NCI-H748 (cell line): Measurements from ENCODE around the gene WWTR1.

Experiments
- DNase-seq: peaks from one replicate; lab custom pipeline; 2025; ENCODE audit not compliant: unreplicated experiment; lab: John Stamatoyannopoulos, UW

The WWTR1 gene

GRCh38 chr3:149536429-149536828, 121.4 kb downstream of the WWTR1 start:
- no peak for DNase-seq

GRCh38 chr3:149535333-149535685, 122.5 kb downstream of the WWTR1 start:
- peak; percentile 49 for DNase-seq

- DNase-seq, result peak; percentile 76
These were observed 123.0 kb downstream of the WWTR1 start for GRCh38 chr3:149534671-149535332.

GRCh38 chr3:149534082-149534481, 123.7 kb downstream of the WWTR1 start:
- DNase-seq, result no peak

- no peak for DNase-seq
These were observed 125.2 kb downstream of the WWTR1 start for GRCh38 chr3:149532489-149533180.

GRCh38 chr3:149529099-149529498, 128.7 kb downstream of the WWTR1 start:
- no peak for DNase-seq

GRCh38 chr3:149528340-149528650, 129.5 kb downstream of the WWTR1 start:
- peak; percentile 32 for DNase-seq

- DNase-seq, result peak; percentile 45
These were observed 130.1 kb downstream of the WWTR1 start for GRCh38 chr3:149527531-149528339.

- no peak for DNase-seq
These were observed 134.1 kb downstream of the WWTR1 start for GRCh38 chr3:149523512-149524299.

GRCh38 chr3:149519912-149520311, 137.9 kb downstream of the WWTR1 start:
- no peak for DNase-seq

GRCh38 chr3:149516920-149517319, 140.9 kb downstream of the WWTR1 start:
- no peak for DNase-seq

GRCh38 chr3:149515249-149515648, 142.6 kb downstream of the WWTR1 start:
- no peak for DNase-seq

- DNase-seq, result no peak
These were observed 143.4 kb downstream of the WWTR1 start for GRCh38 chr3:149514471-149514870.

GRCh38 chr3:149512073-149512782, 145.6 kb downstream of the WWTR1 start:
- peak; percentile 66 for DNase-seq

- no peak for DNase-seq
These were observed 146.7 kb downstream of the WWTR1 start for GRCh38 chr3:149511040-149511626.

GRCh38 chr3:149510480-149510879, 147.3 kb downstream of the WWTR1 start:
- no peak for DNase-seq

GRCh38 chr3:149509526-149509925, 148.3 kb downstream of the WWTR1 start:
- no peak for DNase-seq

- no peak for DNase-seq
These were observed 150.1 kb downstream of the WWTR1 start for GRCh38 chr3:149507491-149508324.

GRCh38 chr3:149506965-149507364, 150.9 kb downstream of the WWTR1 start:
- DNase-seq, result no peak
